Uterus (tissue), 4 donors: ENCODE results near the gene TMEM238L. TPM values are rescaled to one million over a fixed set of nuclear protein-coding genes. Genes with fewer than 3 reads are reported as not detected.

Source experiments
- DNase-seq, 2 donors: peaks; one replicate each; pipeline ENCODE4 v3.0.0-alpha.2; 2019 to 2020
- H3K27ac ChIP-seq, 2 donors: fragments of 200-600 bp; sonication (generic); 1 replicate in 1 of 2; 2 replicates in 1 of 2; pipeline ENCODE4 v1.5.1; 2016 to 2018
- H3K27me3 ChIP-seq, 2 donors: fragments of 200-600 bp; sonication (generic); one replicate each; pipeline ENCODE4 v1.5.1; 2018 to 2019; ENCODE audit warnings: control low read depth in 1 of 2
- H3K36me3 ChIP-seq, 2 donors: fragments of 200-600 bp; sonication (generic); one replicate each; pipeline ENCODE4 v1.5.1; 2019; ENCODE audit warnings: control low read depth in 1 of 2
- H3K4me1 ChIP-seq, 2 donors: fragments of 200-600 bp; sonication (generic); one replicate each; pipeline ENCODE4 v1.5.1; 2018 to 2019; ENCODE audit warnings: control low read depth in 1 of 2
- H3K4me3 ChIP-seq, 2 donors: fragments of 200-600 bp; sonication (generic); 1 replicate in 1 of 2; 2 replicates in 1 of 2; pipeline ENCODE4 v1.5.1; 2018 to 2019; ENCODE audit warnings: mild to moderate bottlenecking in 1 of 2
- H3K9me3 ChIP-seq, 2 donors: fragments of 200-600 bp; sonication (generic); one replicate each; pipeline ENCODE4 v1.5.1; 2019; ENCODE audit warnings: control low read depth in 1 of 2
- CTCF ChIP-seq, 4 experiments: fragments of 200-600 bp in 2 of 4; fragments of 450-650 bp in 2 of 4; sonication (generic) in 2 of 4; IDR thresholded peaks; one replicate each; pipeline ENCODE4 v1.5.1; 2016 to 2019; ENCODE audit warnings: antibody characterized with exemption in 4 of 4, mild to moderate bottlenecking in 2 of 4, moderate library complexity in 1 of 4
- POLR2A ChIP-seq, 2 donors: fragments of 450-650 bp; IDR thresholded peaks; one replicate each; pipeline ENCODE4 v1.6.1; 2016; ENCODE audit warnings: antibody characterized with exemption in 2 of 2, mild to moderate bottlenecking in 1 of 2, moderate library complexity in 1 of 2
- intact Hi-C: fragments of 100-400 bp; cut with DNase I; formaldehyde crosslinking; loops from one replicate; pipeline ENCODE4 v1.15.1; 2023; ENCODE audit warnings: low total_unique reads
- total RNA-seq, 4 donors: library from RNA; depleted of rRNA in 3 of 4; stranded (reverse); fragments of >200 nt in 3 of 4; gene quantifications; one replicate each; pipeline versions ENCODE4 v1.1.0 to v1.2.4, GENCODE V29; 2014 to 2023
- donor health status: DM: yes; HTN: yes; CAD: no.

TMEM238L gene
- total RNA-seq, 4 donors from 2014 or later: not detected

- Histone ChIP-seq H3K4me3 (no peak overlapping the region), H3K27ac (no peak overlapping the region), H3K27me3 (no peaks in the 10 kb centered on the region), H3K9me3 (no peaks in the 10 kb centered on the region), H3K36me3 (no peaks in the 10 kb centered on the region), H3K4me1 (no peaks in the 10 kb centered on the region)
- DNase-seq: no peak
- TF ChIP-seq POLR2A (IDR thresholded peaks at IDR 0.05) (no peak), CTCF (IDR thresholded peaks at IDR 0.05) (no peak)
- intact Hi-C loops: no loop called here
Measured at GRCh38 chr17:10827898-10828552, 24.1 kb upstream of the TMEM238L start.

- H3K9me3 ChIP-seq: no peaks in the 10 kb centered on the region
Measured at GRCh38 chr17:10824874-10825273, 21.0 kb upstream of the TMEM238L start.

GRCh38 chr17:10821770-10822169, 17.9 kb upstream of the TMEM238L start:
- intact Hi-C loops: no loop called here
- Histone ChIP-seq H3K27ac (no peak overlapping the region), H3K27me3 (no peaks in the 10 kb centered on the region), H3K36me3 (no peaks in the 10 kb centered on the region), H3K9me3 (no peaks in the 10 kb centered on the region), H3K4me1 (no peaks in the 10 kb centered on the region), H3K4me3 (no peak overlapping the region)
- no peak for TF ChIP-seq POLR2A (IDR thresholded peaks at IDR 0.05)
- no peak for TF ChIP-seq CTCF (IDR thresholded peaks at IDR 0.05)
- DNase-seq: no peak

More at GRCh38 chr17:10824874-10825273, 21.0 kb upstream of the TMEM238L start:
- intact Hi-C loops: no loop called here
- H3K4me3 ChIP-seq: no peak overlapping the region
- H3K27me3 ChIP-seq: no peaks in the 10 kb centered on the region
- H3K27ac ChIP-seq: no peak overlapping the region
- DNase-seq: no peak
- no peaks in the 10 kb centered on the region for H3K4me1 ChIP-seq
- no peaks in the 10 kb centered on the region for H3K36me3 ChIP-seq
- TF ChIP-seq CTCF (IDR thresholded peaks at IDR 0.05) (no peak), POLR2A (IDR thresholded peaks at IDR 0.05) (no peak)

- H3K27me3 ChIP-seq: no peaks in the 10 kb centered on the region
Measured at GRCh38 chr17:10821054-10821453, 17.2 kb upstream of the TMEM238L start.

More at GRCh38 chr17:10821054-10821453, 17.2 kb upstream of the TMEM238L start:
- no peak for DNase-seq
- intact Hi-C loops: no loop called here
- Histone ChIP-seq H3K4me1 (no peaks in the 10 kb centered on the region), H3K36me3 (no peaks in the 10 kb centered on the region), H3K9me3 (no peaks in the 10 kb centered on the region), H3K27ac (no peak overlapping the region), H3K4me3 (no peak overlapping the region)
- TF ChIP-seq POLR2A (IDR thresholded peaks at IDR 0.05) (no peak), CTCF (IDR thresholded peaks at IDR 0.05) (no peak)
